Kidney epithelial cell (primary cell): ENCODE results near the gene FBXO46. TPM values are rescaled to one million over a fixed set of nuclear protein-coding genes. Genes with fewer than 3 reads are reported as not detected.
"Not testable (repeated sequence)": the region's sequence is repeated elsewhere in the genome, so short reads cannot be mapped to it uniquely, and the experiment has no call there.

Experiments used
- DNase-seq: peaks from one replicate; pipeline ENCODE4 v3.0.0-alpha.2; 2010; ENCODE audit warnings: low read depth
- H3K27me3 ChIP-seq: 2 replicates; pipeline ENCODE4 v1.6.0; 2011; ENCODE audit warnings: low read length; ENCODE audit not compliant: control insufficient read depth, insufficient read depth
- H3K36me3 ChIP-seq: 2 replicates; pipeline ENCODE4 v1.5.1; 2011; ENCODE audit warnings: low read length; ENCODE audit not compliant: control insufficient read depth, insufficient read depth
- H3K4me3 ChIP-seq: 2 replicates; pipeline ENCODE4 v1.5.1; 2011; ENCODE audit warnings: low read depth, mild to moderate bottlenecking, control low read depth, low read length
- total RNA-seq: library from RNA; depleted of rRNA; stranded (reverse); fragments of >200 nt; gene quantifications from 2 replicates; pipeline ENCODE4 v1.2.3, GENCODE V29; 2015
- TF ChIP-seq, protein P1 (sequence below): IDR thresholded peaks from 2 replicates; pipeline ENCODE4 v1.5.1; 2011; ENCODE audit warnings: mild to moderate bottlenecking, moderate library complexity, low read length, control low read depth, inconsistent platforms; ENCODE audit not compliant: insufficient read depth, poor library complexity, severe bottlenecking

FBXO46 gene
- total RNA-seq, 1 donor from 2014 or later = 13.0 TPM

- DNase-seq = no peak
- TF ChIP-seq, protein P1, sequence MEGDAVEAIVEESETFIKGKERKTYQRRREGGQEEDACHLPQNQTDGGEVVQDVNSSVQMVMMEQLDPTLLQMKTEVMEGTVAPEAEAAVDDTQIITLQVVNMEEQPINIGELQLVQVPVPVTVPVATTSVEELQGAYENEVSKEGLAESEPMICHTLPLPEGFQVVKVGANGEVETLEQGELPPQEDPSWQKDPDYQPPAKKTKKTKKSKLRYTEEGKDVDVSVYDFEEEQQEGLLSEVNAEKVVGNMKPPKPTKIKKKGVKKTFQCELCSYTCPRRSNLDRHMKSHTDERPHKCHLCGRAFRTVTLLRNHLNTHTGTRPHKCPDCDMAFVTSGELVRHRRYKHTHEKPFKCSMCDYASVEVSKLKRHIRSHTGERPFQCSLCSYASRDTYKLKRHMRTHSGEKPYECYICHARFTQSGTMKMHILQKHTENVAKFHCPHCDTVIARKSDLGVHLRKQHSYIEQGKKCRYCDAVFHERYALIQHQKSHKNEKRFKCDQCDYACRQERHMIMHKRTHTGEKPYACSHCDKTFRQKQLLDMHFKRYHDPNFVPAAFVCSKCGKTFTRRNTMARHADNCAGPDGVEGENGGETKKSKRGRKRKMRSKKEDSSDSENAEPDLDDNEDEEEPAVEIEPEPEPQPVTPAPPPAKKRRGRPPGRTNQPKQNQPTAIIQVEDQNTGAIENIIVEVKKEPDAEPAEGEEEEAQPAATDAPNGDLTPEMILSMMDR = no peak
- H3K27me3 ChIP-seq = peaks cover 8% of the 10 kb centered on the region
- no peaks in the 10 kb centered on the region for H3K36me3 ChIP-seq
- no peak overlapping the region for H3K4me3 ChIP-seq
These were observed 28.2 kb upstream of the FBXO46 start for GRCh38 chr19:45758921-45759320.

- no peak for DNase-seq
- Histone ChIP-seq H3K36me3 (no peaks in the 10 kb centered on the region), H3K4me3 (no peak overlapping the region), H3K27me3 (peaks cover 2% of the 10 kb centered on the region)
- TF ChIP-seq, protein P1 = no peak
These were observed 27.0 kb upstream of the FBXO46 start for GRCh38 chr19:45757695-45758094.

GRCh38 chr19:45754323-45754722 lies 23.6 kb upstream of the FBXO46 start:
- H3K27me3 ChIP-seq = peaks cover 2% of the 10 kb centered on the region
- no peak overlapping the region for H3K4me3 ChIP-seq
- TF ChIP-seq, protein P1 = no peak
- DNase-seq = no peak
- H3K36me3 ChIP-seq = no peaks in the 10 kb centered on the region

- H3K4me3 ChIP-seq = no peak overlapping the region
- peaks cover 2% of the 10 kb centered on the region for H3K27me3 ChIP-seq
- TF ChIP-seq, protein P1 = no peak
- H3K36me3 ChIP-seq = no peaks in the 10 kb centered on the region
- DNase-seq = no peak
These were observed 22.9 kb upstream of the FBXO46 start for GRCh38 chr19:45753548-45753947.

DNA sequence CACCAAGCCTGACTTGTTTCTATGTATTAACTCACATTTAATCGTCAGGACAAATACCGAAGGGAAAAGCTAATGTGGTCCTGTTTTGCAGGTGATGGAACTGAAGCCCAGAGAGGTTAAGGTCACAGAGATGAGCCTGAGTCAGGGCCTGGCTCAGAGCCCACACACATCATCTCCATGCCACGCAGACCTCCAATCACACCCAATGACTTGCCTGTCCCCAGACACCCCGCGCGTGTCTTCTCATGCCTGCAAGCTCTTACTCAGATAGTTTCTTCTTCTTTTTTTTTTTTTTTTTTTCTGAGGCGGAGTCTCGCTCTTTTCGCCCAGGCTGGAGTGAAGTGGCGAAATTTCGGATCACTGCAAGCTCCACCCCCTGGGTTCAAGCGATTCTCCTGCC lies 21.9 kb upstream of the FBXO46 start:
- TF ChIP-seq, protein P1 = no peak
- H3K27me3 ChIP-seq = peaks cover 2% of the 10 kb centered on the region
- DNase-seq = no peak
- no peak overlapping the region for H3K4me3 ChIP-seq
- no peaks in the 10 kb centered on the region for H3K36me3 ChIP-seq

DNA sequence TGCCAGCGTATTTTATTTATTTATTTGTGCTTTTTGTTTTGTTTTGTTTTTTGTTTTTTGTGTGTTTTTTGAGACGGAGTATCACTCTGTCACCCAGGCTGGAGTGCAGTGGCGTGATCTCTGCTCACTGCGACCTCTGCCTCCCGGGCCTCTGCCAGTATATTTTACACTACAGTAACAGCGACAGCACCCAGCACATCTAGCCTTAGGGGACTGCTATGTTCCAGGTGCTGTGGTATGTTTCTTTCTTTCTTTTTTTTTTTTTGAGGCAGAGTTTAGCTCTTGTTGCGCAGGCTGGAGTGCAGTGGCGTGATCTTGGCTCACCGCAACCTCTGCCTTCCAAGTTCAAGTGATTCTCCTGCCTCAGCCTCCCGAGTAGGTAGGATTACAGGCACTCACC lies 20.8 kb upstream of the FBXO46 start:
- H3K27me3 ChIP-seq, DNase-seq, H3K36me3 ChIP-seq, H3K4me3 ChIP-seq: not testable (repeated sequence)
